Neutrophil (primary cell): ENCODE data around the gene CSDE1.

Source experiments
- H3K27ac ChIP-seq: fragments of 200-600 bp; sonication (generic); 2 replicates; pipeline ENCODE4 v1.5.1; 2016; ENCODE audit warnings: mild to moderate bottlenecking, moderate library complexity
- H3K27me3 ChIP-seq: fragments of 200-600 bp; sonication (generic); 2 replicates; pipeline ENCODE4 v1.6.0; 2016; ENCODE audit warnings: mild to moderate bottlenecking
- H3K36me3 ChIP-seq: fragments of 200-600 bp; sonication (generic); 2 replicates; pipeline ENCODE4 v1.5.1; 2017
- H3K4me1 ChIP-seq, 2 experiments: fragments of 200-600 bp in 1 of 2; sonication (generic) in 1 of 2; 1 replicate in 1 of 2; 2 replicates in 1 of 2; pipeline versions ENCODE4 v1.5.1 to v1.6.1; 2013 to 2016; ENCODE audit warnings: low read depth in 1 of 2, low read length in 1 of 2, mild to moderate bottlenecking in 1 of 2, moderate library complexity in 1 of 2; ENCODE audit not compliant: control insufficient read depth in 1 of 2, insufficient read depth in 1 of 2
- H3K4me3 ChIP-seq, 2 experiments: fragments of 200-600 bp in 1 of 2; sonication (generic) in 1 of 2; 1 replicate in 1 of 2; 2 replicates in 1 of 2; pipeline ENCODE4 v1.5.1; 2013 to 2016; ENCODE audit warnings: low read depth in 1 of 2, low read length in 1 of 2, mild to moderate bottlenecking in 1 of 2, moderate library complexity in 1 of 2
- H3K9me3 ChIP-seq: fragments of 200-600 bp; sonication (generic); 2 replicates; pipeline ENCODE4 v1.5.1; 2016
- TF ChIP-seq, protein P1 (sequence below): fragments of 200-600 bp; sonication (generic); IDR thresholded peaks from 2 replicates; pipeline ENCODE4 v1.5.1; 2016; ENCODE audit warnings: antibody characterized with exemption

Gene CSDE1

DNA sequence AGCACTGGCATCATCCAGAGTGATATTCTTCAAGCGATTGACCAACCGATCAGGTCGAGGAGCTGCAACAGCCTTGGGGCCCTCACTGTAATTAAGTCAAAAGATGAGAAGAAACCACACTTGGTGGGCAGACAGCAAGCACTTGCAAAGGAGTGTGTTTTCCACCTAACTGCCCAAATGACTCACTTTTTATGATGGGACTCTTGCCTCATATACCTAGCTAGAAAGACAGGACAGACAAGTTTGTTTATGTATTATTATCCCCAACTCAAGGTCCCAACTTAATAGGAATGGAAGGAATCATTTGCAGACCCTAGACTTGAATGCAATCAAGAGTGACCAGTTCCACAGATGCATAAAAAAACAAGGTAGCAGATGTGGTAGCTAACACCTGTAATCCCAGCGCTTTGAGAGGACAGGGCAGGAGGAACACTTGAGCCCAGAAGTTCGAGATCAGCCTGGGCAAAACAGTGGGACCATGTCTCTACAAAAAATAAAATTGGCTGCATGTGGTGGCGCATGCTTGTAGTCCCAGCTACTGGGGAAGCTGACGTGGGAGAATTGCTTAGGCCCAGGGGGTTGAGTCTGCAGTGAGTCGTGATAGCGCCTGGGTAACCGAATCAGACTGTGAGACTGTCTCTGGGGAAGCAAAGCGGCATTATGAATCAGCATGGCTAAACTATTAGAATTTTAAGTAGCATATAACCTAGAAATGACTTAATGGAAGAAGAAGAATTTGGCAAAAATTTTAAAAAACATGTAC lies 38.9 kb downstream of the CSDE1 start:
- TF ChIP-seq, protein P1, sequence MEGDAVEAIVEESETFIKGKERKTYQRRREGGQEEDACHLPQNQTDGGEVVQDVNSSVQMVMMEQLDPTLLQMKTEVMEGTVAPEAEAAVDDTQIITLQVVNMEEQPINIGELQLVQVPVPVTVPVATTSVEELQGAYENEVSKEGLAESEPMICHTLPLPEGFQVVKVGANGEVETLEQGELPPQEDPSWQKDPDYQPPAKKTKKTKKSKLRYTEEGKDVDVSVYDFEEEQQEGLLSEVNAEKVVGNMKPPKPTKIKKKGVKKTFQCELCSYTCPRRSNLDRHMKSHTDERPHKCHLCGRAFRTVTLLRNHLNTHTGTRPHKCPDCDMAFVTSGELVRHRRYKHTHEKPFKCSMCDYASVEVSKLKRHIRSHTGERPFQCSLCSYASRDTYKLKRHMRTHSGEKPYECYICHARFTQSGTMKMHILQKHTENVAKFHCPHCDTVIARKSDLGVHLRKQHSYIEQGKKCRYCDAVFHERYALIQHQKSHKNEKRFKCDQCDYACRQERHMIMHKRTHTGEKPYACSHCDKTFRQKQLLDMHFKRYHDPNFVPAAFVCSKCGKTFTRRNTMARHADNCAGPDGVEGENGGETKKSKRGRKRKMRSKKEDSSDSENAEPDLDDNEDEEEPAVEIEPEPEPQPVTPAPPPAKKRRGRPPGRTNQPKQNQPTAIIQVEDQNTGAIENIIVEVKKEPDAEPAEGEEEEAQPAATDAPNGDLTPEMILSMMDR = no peak
- Histone ChIP-seq H3K9me3 (no peaks in the 10 kb centered on the region), H3K27me3 (no peaks in the 10 kb centered on the region), H3K36me3 (peaks cover 80% of the 10 kb centered on the region), H3K4me3 (no peak overlapping the region), H3K4me1 (peaks cover 13 to 16% of the 10 kb centered on the region in 2 experiments), H3K27ac (no peak overlapping the region)

DNA sequence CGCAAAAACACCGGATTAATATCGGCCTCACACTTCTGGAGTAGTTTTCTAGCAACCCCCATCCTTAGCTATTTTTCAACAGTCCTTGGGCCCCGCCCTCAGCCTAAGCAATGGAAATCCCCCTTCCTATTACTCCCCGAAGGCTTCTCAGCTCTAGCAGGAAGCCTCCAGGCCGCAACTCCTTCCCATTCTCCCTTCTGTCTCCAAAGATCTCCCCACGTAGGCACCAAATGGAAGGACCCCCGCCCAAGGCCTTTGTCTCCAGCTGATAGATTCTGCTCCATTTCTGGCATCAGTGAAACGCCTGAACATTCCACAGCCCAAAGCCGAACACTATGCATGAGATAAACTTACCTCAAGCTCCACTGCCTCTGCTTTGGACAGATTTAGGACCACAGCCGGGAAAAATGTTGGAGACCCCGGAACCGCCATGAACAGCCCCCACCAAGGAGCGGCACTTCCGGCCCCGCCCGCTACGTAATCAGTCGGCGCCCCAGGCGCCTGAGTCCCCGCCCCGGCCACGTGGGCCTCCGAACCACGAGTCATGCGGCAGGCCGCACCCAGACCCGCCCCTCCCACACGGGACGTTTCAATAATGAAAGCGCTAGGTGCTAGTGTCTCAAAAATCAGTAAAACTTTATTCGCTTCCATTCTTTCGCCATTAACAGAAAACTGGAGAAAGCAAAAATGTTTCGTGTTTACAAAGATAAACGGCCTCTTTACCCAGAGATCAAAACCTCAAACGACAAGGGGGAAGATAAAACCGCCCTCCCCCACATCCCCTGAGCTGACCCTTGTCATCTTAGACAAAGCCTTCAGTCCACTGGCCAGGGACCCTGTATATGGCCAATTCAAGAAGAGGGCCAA lies 41.2 kb downstream of the CSDE1 start, which contains the start of gene NRAS:
NRAS (minus strand) TSS at position 468 of the 867 bp plus-strand sequence. CDS start 611 bp downstream, outside the sequence.
- TF ChIP-seq, protein P1 = no peak
- no peaks in the 10 kb centered on the region for H3K9me3 ChIP-seq
- H3K4me3 ChIP-seq = peak within 1 kb of the TSS; percentile 66 to 88
- peak within 1 kb of the TSS; percentile 72 for H3K27ac ChIP-seq
- H3K4me1 ChIP-seq = peaks cover 13 to 16% of the 10 kb centered on the region in 2 experiments
- peaks cover 77% of the 10 kb centered on the region for H3K36me3 ChIP-seq
- no peaks in the 10 kb centered on the region for H3K27me3 ChIP-seq

DNA sequence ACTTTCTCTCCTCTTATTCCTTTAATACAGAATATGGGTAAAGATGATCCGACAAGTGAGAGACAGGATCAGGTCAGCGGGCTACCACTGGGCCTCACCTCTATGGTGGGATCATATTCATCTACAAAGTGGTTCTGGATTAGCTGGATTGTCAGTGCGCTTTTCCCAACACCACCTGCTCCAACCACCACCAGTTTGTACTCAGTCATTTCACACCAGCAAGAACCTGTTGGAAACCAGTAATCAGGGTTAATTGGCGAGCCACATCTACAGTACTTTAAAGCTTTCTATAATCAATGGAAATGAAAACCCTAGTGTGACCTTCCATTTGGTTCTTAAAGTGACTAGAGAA lies 41.9 kb downstream of the CSDE1 start:
- Histone ChIP-seq H3K4me1 (peaks cover 13 to 16% of the 10 kb centered on the region in 2 experiments), H3K27ac (peak overlapping the region; percentile 72), H3K4me3 (peak overlapping the region; percentile 66 to 88), H3K27me3 (no peaks in the 10 kb centered on the region), H3K9me3 (no peaks in the 10 kb centered on the region), H3K36me3 (peaks cover 77% of the 10 kb centered on the region)
- TF ChIP-seq, protein P1 = no peak

DNA sequence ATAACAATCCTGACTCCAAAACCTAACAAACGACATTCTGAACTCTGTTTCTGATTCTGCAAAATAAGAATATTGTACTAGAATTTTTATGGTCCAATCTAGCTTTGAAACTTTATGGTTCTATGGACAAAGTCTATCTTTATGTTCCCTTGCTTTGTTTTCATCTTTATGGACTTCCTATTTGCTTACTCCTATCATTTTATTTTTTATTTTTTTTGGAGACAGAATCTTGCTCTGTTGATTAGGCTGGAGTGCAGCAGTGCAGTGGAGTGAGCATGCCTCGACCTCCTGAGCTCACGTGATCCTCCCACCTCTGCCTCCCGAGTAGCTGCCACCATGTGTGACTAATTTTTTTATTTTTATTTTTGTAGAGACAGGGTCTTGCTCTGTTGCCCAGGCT lies 44.8 kb downstream of the CSDE1 start:
- Histone ChIP-seq H3K36me3 (peaks cover 72% of the 10 kb centered on the region), H3K4me1 (peaks cover 13 to 16% of the 10 kb centered on the region in 2 experiments), H3K9me3 (no peaks in the 10 kb centered on the region), H3K4me3 (no peak overlapping the region), H3K27ac (no peak overlapping the region), H3K27me3 (no peaks in the 10 kb centered on the region)
- TF ChIP-seq, protein P1 = no peak

DNA sequence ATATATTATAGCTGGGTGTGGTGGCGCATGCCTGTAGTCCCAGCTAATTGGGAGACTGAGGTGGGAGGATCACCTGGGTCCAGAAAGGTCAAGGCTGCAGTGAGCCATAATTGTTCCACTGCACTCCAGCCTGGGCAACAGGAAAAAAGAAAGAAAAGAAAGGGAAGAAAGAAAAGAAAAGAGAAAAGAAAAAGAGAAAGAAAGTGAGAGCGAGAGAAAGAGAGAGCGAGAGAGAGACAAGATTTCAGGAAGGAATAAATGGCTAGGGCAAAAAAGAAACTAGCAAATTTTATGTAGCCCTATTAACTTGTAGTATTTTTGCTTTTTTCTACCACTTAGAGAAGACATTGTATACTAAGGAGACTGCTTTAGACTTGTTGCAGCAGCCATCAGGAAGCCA lies 47.4 kb downstream of the CSDE1 start:
- TF ChIP-seq, protein P1 = no peak
- Histone ChIP-seq H3K27ac (no peak overlapping the region), H3K36me3 (peaks cover 87% of the 10 kb centered on the region), H3K27me3 (no peaks in the 10 kb centered on the region), H3K9me3 (no peaks in the 10 kb centered on the region), H3K4me1 (no peaks in the 10 kb centered on the region), H3K4me3 (no peak overlapping the region)
